ENCODE data around the gene MYOM1.

MYOM1 gene

GRCh38 chr18:3183103-3183717 is 36.6 kb downstream of the MYOM1 start:
- no peak for DNase-seq

- DNase-seq = no peak
These were observed 39.4 kb downstream of the MYOM1 start for GRCh38 chr18:3180325-3180724.

- no peak for DNase-seq
These were observed 40.2 kb downstream of the MYOM1 start for GRCh38 chr18:3179430-3180089.

- DNase-seq = no peak
These were observed 41.7 kb downstream of the MYOM1 start for GRCh38 chr18:3177902-3178687.

GRCh38 chr18:3175195-3175758 is 44.5 kb downstream of the MYOM1 start:
- no peak for DNase-seq

GRCh38 chr18:3172097-3172496 is 47.7 kb downstream of the MYOM1 start:
- DNase-seq = no peak

- DNase-seq = no peak
These were observed 48.1 kb downstream of the MYOM1 start for GRCh38 chr18:3171631-3172030.

- no peak for DNase-seq
These were observed 49.2 kb downstream of the MYOM1 start for GRCh38 chr18:3170441-3171161.

GRCh38 chr18:3164381-3164780 is 55.4 kb downstream of the MYOM1 start:
- DNase-seq = no peak

- DNase-seq = no peak
These were observed 55.8 kb downstream of the MYOM1 start for GRCh38 chr18:3163968-3164367.

- no peak for DNase-seq
These were observed 57.6 kb downstream of the MYOM1 start for GRCh38 chr18:3162181-3162580.

GRCh38 chr18:3159830-3160229 is 59.9 kb downstream of the MYOM1 start:
- DNase-seq = no peak

- no peak for DNase-seq
These were observed 62.2 kb downstream of the MYOM1 start for GRCh38 chr18:3157606-3158005.

GRCh38 chr18:3157086-3157485 is 62.7 kb downstream of the MYOM1 start:
- DNase-seq = no peak

- DNase-seq = no peak
These were observed 63.5 kb downstream of the MYOM1 start for GRCh38 chr18:3156325-3156640.

- no peak for DNase-seq
These were observed 65.6 kb downstream of the MYOM1 start for GRCh38 chr18:3154214-3154613.

- DNase-seq = no peak
These were observed 66.6 kb downstream of the MYOM1 start for GRCh38 chr18:3153107-3153704.

GRCh38 chr18:3152294-3152693 is 67.5 kb downstream of the MYOM1 start:
- no peak for DNase-seq

GRCh38 chr18:3151399-3152264 is 68.1 kb downstream of the MYOM1 start:
- peak; percentile 22 for DNase-seq

- DNase-seq = no peak
These were observed 69.1 kb downstream of the MYOM1 start for GRCh38 chr18:3150688-3151087.

GRCh38 chr18:3150274-3150673 is 69.5 kb downstream of the MYOM1 start:
- DNase-seq = no peak

Measured in retina (tissue), 1 donor.